ENCODE results near the gene PBRM1. TPM values are rescaled to one million over a fixed set of nuclear protein-coding genes. Genes with fewer than 3 reads are reported as not detected.
A peak's percentile ranks its signal among the peaks of the same experiment; 100 is the strongest.

The PBRM1 gene
- total RNA-seq, 1 experiment from 2014 or later, result 74.2 TPM

DNA sequence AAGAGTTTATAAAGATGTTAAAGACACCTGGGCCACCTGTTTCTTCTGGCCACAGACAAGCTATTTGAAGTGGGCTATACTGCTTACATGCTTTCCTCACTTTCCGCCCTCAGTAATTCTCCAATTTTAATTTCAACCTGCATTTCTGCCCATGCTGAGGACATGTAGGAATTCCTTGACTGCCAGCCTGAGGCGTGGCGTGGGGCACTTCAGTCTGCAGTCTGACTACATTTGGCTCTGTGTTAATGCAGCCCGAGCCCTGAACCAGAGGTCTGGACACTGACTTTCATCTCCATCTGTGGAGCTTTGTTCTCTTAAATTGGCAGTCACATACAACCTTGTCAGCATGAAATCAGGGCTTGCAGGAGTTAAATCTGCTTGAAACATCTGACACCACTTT lies 140.8 kb downstream of the PBRM1 start:
- H3K27ac Mint-ChIP-seq, result peak overlapping the region in 1 of 3 experiments; percentile 79; a peak in 2 of 7 replicates
- Histone ChIP-seq H3K27ac (ENCODE audit: insufficient read length, low read depth, low read length) (no peak overlapping the region), H3K79me2 (ENCODE audit: insufficient read depth, low read length) (no peaks in the 10 kb centered on the region), H3K4ac (ENCODE audit: low read depth, low read length) (no peak overlapping the region), H3K4me1 (ENCODE audit: insufficient read depth, low read length) (no peaks in the 10 kb centered on the region), H2BK120ac (ENCODE audit: low read depth, low read length, poor library complexity, severe bottlenecking) (no peak overlapping the region), H4K20me1 (ENCODE audit: control insufficient read depth, insufficient read depth, insufficient read length) (no peaks in the 10 kb centered on the region), H2BK12ac (ENCODE audit: insufficient read length, low read depth, low read length) (no peak overlapping the region), H3T11ph (ENCODE audit: low read length) (no peak overlapping the region), H3K79me1 (ENCODE audit: insufficient read depth, low read depth, low read length, poor library complexity, severe bottlenecking) (no peaks in the 10 kb centered on the region), H3K9me3 (ENCODE audit: control insufficient read depth, low read depth, low read length) (no peaks in the 10 kb centered on the region), H3K4me2 (ENCODE audit: insufficient read depth, insufficient read length, low read length) (no peak overlapping the region), H3K14ac (ENCODE audit: insufficient read depth, low read length) (no peak overlapping the region), H3K56ac (ENCODE audit: insufficient read length, low read depth, low read length) (no peak overlapping the region), H2AK5ac (ENCODE audit: insufficient read length, low read length) (no peak overlapping the region), H4K5ac (ENCODE audit: insufficient read length, low read depth, low read length) (no peak overlapping the region), H3K9ac (ENCODE audit: extremely low read depth, insufficient read length, low read length) (no peak overlapping the region), H2BK20ac (ENCODE audit: low read depth, low read length, poor library complexity, severe bottlenecking) (no peak overlapping the region), H4K8ac (replicated peaks; ENCODE audit: insufficient read length, low read depth, low read length) (no peak overlapping the region), H2AFZ (ENCODE audit: low read length) (no peak overlapping the region), H3K18ac (ENCODE audit: insufficient read length, low read depth, low read length) (no peak overlapping the region), H3K27me3 (ENCODE audit: insufficient read depth, low read length) (no peaks in the 10 kb centered on the region), H3K23ac (ENCODE audit: insufficient read length, low read depth, low read length) (no peak overlapping the region), H2BK15ac (ENCODE audit: low read depth, low read length) (no peak overlapping the region), H2BK5ac (ENCODE audit: insufficient read length, low read length) (no peak overlapping the region), H3K23me2 (ENCODE audit: insufficient read length, low read depth, low read length, poor library complexity, severe bottlenecking) (no peaks in the 10 kb centered on the region), H4K91ac (ENCODE audit: insufficient read length, low read depth, low read length) (no peak overlapping the region)
- no peaks in the 10 kb centered on the region for H3K27me3 Mint-ChIP-seq (ENCODE audit: low read depth)
- H3K4me1 Mint-ChIP-seq, result peaks cover 0 to 6% of the 10 kb centered on the region in 2 experiments; a peak in 1 of 4 replicates
- no peak for DNase-seq
- H3K36me3 Mint-ChIP-seq (ENCODE audit: insufficient read depth in 1 of 3, low read depth in 3 of 3), result peaks cover 9 to 50% (median 22%) of the 10 kb centered on the region in 3 experiments; a peak in 6 of 7 replicates
- H3K9me3 Mint-ChIP-seq, result no peaks in the 10 kb centered on the region
- WGBS (ENCODE audit: extremely low coverage, insufficient read length, low lambda C conversion rate), result no CpG with 5 or more reads among the region's 4 CpGs
- H3K4me3 Mint-ChIP-seq, result no peak overlapping the region
- TF ChIP-seq, protein P1, sequence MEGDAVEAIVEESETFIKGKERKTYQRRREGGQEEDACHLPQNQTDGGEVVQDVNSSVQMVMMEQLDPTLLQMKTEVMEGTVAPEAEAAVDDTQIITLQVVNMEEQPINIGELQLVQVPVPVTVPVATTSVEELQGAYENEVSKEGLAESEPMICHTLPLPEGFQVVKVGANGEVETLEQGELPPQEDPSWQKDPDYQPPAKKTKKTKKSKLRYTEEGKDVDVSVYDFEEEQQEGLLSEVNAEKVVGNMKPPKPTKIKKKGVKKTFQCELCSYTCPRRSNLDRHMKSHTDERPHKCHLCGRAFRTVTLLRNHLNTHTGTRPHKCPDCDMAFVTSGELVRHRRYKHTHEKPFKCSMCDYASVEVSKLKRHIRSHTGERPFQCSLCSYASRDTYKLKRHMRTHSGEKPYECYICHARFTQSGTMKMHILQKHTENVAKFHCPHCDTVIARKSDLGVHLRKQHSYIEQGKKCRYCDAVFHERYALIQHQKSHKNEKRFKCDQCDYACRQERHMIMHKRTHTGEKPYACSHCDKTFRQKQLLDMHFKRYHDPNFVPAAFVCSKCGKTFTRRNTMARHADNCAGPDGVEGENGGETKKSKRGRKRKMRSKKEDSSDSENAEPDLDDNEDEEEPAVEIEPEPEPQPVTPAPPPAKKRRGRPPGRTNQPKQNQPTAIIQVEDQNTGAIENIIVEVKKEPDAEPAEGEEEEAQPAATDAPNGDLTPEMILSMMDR (conservative IDR thresholded peaks at IDR 0.05), result no peak

Measured in H9 (cell line).